ENCODE measurements around the gene CLEC4G.

DNA sequence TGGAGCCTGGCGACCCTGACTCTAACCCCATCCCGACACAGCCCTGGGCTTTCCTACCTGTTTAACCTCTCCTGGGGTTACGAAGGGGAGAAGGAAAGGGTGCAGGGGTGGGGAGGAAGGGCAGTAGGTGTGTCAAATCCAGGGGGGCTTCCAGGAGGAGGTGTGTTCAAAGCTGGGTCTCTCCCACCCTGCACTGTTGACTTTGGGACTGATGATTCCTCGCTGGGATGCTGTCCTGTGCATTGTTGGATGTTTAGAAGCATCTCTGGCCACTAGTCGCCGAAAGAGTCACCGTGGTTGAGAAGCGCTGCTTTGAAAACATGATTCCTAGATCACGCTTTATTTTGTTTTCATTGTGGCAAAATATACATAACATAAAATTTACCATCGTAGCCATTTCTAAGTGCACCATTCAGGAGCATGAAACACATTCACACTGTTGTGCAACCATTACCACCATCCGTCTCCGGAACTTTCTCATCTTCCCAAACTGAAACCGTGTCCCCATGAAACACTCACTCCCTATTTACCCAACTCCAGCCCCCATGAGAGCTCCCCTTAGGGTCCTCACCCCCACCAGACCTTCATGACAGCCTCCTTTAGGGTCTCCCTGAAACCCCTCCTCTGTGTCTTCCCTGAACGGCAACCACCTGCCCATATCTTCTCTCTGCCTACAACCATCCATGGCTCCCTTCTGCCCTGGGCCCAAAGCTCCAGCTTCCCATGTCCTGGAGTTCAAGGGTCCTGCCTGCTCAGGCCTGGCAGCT, 25.5 kb downstream of the CLEC4G start:
- TF ChIP-seq CREB1 (IDR thresholded peaks at IDR 0.05; ENCODE audit: low read depth) (no peak), RAD21 (IDR thresholded peaks at IDR 0.05; ENCODE audit: low read depth) (no peak), TAF1 (IDR thresholded peaks at IDR 0.05; ENCODE audit: low read depth) (no peak), CEBPB (IDR thresholded peaks at IDR 0.05) (no peak), EGR1 (IDR thresholded peaks at IDR 0.05) (no peak), EP300 (IDR thresholded peaks at IDR 0.05; ENCODE audit: borderline replicate concordance) (no peak), FOXM1 (IDR thresholded peaks at IDR 0.05; ENCODE audit: borderline replicate concordance, low read depth) (no peak)
- TF ChIP-seq, protein P1, sequence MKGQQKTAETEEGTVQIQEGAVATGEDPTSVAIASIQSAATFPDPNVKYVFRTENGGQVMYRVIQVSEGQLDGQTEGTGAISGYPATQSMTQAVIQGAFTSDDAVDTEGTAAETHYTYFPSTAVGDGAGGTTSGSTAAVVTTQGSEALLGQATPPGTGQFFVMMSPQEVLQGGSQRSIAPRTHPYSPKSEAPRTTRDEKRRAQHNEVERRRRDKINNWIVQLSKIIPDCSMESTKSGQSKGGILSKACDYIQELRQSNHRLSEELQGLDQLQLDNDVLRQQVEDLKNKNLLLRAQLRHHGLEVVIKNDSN (IDR thresholded peaks at IDR 0.05), result no peak
- TF ChIP-seq, protein P2, sequence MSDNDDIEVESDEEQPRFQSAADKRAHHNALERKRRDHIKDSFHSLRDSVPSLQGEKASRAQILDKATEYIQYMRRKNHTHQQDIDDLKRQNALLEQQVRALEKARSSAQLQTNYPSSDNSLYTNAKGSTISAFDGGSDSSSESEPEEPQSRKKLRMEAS (IDR thresholded peaks at IDR 0.05), result no peak
- TF ChIP-seq, protein P3, sequence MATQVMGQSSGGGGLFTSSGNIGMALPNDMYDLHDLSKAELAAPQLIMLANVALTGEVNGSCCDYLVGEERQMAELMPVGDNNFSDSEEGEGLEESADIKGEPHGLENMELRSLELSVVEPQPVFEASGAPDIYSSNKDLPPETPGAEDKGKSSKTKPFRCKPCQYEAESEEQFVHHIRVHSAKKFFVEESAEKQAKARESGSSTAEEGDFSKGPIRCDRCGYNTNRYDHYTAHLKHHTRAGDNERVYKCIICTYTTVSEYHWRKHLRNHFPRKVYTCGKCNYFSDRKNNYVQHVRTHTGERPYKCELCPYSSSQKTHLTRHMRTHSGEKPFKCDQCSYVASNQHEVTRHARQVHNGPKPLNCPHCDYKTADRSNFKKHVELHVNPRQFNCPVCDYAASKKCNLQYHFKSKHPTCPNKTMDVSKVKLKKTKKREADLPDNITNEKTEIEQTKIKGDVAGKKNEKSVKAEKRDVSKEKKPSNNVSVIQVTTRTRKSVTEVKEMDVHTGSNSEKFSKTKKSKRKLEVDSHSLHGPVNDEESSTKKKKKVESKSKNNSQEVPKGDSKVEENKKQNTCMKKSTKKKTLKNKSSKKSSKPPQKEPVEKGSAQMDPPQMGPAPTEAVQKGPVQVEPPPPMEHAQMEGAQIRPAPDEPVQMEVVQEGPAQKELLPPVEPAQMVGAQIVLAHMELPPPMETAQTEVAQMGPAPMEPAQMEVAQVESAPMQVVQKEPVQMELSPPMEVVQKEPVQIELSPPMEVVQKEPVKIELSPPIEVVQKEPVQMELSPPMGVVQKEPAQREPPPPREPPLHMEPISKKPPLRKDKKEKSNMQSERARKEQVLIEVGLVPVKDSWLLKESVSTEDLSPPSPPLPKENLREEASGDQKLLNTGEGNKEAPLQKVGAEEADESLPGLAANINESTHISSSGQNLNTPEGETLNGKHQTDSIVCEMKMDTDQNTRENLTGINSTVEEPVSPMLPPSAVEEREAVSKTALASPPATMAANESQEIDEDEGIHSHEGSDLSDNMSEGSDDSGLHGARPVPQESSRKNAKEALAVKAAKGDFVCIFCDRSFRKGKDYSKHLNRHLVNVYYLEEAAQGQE (IDR thresholded peaks at IDR 0.05; ENCODE audit: low read depth), result no peak

Measured in Ishikawa (cell line).